Measurements from ENCODE around the gene HCST.
"Not testable (repeated sequence)": the region's sequence is repeated elsewhere in the genome, so short reads cannot be mapped to it uniquely, and the experiment has no call there.

The HCST gene

GRCh38 chr19:35879770-35880317 is 22.5 kb upstream of the HCST start:
- peak; percentile 92 for DNase-seq (ENCODE audit: low spot score)

DNA sequence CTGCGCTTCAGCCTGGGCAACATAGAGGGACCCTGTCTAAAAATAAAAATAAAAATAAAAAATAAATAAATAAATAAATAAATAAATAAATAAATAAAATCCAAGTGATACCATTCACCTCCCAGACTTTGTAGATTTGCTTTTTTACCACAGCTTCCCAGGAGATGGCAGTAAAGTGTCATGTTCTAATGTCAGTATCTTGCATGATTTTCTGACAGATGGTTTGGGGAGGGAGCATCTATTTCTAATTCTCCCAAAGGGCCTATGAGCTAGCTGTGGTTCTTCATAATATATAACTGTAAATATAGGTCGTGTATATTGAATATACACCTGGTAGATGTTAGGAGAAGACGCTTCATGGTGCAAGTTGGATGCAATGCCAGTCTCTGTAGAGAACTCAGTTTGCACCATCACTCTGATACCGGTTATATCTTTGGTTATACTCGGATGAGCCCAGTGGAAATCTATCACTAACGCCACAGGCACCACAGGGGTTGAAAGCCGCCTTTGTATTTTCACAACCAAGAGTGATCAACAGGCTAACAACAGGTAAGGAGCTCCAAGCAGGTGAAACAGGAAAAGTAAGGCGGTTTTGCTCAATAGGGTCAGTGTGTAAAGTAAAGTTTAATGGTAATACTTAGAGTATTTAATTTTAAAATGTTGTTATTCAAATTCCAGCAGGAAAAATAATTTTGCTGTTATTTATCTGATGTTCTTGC is 20.1 kb upstream of the HCST start:
- peak; percentile 77 for DNase-seq (ENCODE audit: low spot score)

DNA sequence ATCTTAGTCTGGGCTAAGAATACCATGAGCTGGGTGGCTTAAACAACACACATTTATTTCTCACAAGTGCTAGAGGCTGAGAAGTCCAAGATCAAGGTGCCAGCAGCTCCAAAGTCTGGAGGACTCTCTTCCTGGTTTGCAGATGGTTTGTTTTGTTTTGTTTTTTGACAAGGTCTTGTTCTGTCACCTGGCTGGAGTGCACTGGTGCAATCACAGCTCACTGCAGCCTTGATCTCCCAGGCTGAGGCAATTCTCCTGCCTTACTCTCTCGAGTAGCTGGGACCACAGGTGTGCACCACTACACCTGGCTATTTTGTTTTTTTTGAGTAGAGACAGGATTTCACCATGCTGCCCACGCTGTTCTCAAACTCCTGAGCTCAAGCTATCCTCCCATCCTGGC is 18.4 kb upstream of the HCST start:
- DNase-seq (ENCODE audit: low spot score) = no peak

DNA sequence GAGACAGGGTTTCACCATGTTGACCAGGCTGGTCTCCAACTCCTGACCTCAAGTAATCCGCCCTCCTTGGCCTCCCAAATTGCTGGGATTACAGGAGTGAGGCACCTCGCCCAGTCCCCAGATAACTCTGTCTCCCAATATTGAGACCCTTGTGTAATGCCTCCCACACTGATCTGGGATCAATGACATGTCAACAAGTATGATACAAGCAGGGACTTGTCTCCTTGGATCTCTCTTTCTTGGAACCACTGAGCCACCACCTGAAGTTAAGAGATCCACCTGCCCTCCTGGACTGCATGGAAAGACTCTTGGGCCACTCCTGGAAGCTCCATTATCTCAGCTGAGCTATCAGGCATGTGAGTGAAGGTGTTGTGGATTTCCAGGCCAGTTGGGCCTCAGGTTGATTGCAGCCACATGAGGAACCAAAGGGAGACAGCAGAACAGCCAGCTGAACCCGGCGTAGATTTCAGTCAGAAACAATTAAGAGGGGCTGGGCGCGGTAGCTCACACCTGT is 17.0 kb upstream of the HCST start:
- no peak for DNase-seq (ENCODE audit: low spot score)

DNA sequence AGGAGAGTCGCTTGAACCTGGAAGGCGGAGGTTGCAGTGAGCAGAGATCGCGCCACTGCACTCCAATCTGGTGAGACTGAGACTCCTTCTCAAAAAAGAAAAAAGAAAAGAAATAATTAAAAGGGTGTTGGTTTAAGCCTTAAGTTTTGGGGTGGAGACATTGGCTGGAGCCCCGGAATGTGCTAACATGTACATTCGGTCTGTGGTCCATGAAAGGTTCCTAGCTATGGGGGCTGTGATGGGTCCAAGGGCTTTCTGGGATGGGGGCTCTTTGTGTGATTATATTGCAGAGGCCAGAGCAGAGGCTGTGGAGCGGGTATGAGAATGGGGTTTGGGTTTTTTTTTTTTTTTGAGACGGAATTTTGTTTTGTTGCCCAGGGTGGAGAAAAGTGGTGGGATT is 16.4 kb upstream of the HCST start:
- no peak for DNase-seq (ENCODE audit: low spot score)

DNA sequence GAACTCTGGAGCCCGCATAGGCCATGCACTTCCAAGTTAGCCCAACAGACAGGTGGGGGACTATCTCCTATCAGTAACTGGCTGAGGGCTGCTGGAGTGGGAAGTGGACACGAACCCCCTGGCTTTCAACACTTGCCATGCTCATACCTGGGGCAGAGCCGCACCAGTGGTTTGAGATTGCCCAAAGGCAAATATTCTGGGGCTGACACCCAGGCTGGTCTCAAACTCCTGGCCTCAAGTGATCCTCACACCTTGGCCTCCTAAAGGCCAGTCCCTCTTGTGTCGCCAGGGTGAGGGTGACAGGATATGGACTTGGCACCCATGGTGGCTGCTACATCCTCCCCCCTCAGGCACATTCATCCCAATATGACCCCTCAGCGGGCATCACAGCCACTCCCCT is 15.1 kb upstream of the HCST start:
- DNase-seq (ENCODE audit: low spot score) = no peak

DNA sequence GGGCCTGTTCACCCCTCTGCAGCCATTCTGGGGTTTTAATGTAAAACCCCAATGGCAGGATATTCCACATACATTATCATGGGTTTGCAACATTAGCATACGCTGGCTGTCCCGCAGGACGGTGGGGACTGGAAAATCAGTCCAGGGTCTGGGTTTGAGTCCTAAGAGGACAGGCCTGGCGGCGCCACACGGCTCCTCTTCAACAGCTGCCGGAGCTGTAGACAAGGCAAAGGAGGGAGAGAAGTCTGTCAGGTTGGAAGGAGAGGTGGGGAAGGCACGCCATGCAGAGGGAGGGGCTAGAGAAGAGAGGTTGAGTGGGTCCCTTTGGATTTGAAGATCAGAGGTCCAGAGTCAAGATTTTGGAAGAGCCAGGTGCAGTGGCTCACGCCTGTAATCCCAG is 13.9 kb upstream of the HCST start:
- no peak for DNase-seq (ENCODE audit: low spot score)

DNA sequence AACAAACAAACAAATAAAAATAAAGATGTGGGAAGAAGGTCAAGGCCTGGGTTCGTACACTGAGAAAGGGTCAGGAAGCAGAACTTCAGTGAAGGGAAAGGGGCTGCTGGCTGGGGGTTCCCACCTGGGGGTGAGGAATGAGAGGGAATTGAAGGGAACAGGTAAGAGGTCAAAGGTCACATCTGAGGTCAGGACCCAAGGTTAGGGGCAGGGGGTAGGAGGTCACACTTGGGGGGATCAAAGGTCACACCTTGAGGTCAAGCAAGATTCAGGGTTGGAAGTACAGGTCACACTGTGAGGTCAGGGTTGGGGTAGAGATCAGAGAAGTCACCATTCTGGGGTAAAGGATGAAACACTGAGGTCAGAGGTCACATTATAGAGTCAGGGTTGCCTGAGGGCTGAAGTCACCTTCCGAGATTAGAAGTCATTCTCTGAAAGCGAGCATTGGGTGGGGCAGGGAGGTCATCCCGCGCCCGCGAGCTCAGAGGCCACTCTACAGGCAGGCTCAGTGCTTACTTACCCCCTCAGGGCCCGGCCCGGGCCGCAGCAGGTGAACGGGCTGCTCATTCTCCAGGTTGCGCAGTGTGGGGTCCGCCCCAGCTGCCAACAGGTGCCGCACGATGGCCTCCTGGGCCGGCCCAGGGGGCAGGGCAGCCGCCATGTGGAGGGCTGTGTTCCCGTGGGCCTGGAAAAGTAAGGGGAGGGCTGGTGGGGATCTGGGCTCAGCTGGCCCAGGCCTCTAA is 12.8 kb upstream of the HCST start:
- DNase-seq (ENCODE audit: low spot score) = no peak

DNA sequence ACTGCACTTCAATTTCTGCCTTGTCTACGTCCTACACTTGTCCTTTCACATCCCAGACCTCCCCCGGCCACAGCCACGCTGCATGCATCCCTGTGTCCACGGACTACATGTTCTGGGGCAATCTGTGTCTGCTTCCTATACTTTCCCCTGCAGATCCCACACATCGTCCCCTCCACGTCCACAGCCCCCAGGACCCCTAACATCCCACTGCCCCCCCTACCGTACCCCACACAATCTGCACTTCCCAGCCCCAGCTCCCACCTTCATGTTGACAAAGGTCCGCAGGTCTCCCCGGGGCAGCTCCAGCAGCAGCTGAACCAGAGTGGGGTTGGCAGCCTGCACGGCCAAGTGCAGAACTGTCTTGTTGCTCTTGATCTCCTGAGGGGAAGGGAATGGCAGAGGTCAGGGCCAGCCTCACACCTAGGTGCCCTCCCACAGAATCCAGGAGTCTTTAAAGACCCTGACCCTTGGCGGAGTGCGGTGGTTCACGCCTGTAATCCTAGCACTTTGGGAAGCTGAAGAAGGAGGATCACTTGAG is 12.1 kb upstream of the HCST start:
- DNase-seq (ENCODE audit: low spot score) = no peak

- DNase-seq (ENCODE audit: low spot score) = not testable (repeated sequence)
Measured at GRCh38 chr19:35891819-35892218, 10.5 kb upstream of the HCST start.

DNA sequence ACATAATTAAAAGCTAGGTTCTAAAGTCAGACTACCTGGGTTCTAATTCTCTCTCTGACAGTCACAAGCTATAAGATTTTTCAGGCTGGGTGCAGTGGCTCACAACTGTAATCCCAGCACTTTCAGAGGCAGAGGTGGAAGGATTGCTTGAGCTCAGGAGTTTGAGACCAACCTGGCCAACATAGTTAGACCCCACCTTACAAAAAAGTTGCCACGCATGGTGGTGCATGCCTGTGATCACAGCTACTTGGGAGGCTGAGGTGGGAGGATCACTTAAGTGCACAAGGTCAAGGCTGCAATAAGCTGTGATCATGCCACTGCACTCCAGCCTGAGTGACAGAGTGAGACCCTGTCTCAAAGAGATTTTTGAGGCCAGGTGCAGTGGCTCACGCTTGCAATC is 8.0 kb upstream of the HCST start:
- DNase-seq (ENCODE audit: low spot score) = no peak

DNA sequence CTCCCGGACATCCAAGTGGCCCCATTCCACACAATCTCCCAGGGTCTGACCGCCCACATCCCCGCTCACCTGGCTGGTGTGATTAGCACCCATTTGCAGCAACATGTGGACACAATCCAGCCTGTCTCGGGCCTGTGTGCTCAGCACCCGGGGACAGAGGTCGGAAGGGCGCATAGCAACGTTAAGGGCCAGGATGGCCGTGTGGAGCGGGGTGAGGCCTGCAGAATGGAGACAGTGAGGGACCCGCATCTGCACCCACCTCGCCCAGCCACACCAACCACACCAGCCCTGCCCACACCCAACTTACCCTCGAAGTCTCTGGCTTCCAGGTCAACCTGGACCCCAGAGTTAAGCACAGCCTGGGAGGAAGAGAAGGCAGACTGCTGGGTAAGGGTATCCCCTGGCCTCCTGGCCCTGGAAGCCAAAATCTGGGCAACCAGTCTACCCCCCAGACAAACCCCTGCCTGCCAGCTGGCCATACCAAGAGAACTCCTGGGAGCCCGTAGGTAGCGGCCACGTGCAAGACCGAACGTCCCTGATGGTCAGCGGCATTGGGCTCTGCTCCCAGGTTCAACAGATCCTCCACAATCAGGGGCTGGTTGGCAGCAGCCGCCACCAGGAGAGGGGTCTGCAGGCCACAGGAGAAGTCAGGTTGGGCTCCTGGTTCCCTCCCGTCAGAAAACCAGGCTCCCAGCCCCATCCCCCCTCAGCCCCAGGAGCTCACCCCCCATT is 6.3 kb upstream of the HCST start:
- DNase-seq (ENCODE audit: low spot score) = no peak

- no peak for DNase-seq (ENCODE audit: low spot score)
Measured at GRCh38 chr19:35896643-35897040, 5.7 kb upstream of the HCST start.

DNA sequence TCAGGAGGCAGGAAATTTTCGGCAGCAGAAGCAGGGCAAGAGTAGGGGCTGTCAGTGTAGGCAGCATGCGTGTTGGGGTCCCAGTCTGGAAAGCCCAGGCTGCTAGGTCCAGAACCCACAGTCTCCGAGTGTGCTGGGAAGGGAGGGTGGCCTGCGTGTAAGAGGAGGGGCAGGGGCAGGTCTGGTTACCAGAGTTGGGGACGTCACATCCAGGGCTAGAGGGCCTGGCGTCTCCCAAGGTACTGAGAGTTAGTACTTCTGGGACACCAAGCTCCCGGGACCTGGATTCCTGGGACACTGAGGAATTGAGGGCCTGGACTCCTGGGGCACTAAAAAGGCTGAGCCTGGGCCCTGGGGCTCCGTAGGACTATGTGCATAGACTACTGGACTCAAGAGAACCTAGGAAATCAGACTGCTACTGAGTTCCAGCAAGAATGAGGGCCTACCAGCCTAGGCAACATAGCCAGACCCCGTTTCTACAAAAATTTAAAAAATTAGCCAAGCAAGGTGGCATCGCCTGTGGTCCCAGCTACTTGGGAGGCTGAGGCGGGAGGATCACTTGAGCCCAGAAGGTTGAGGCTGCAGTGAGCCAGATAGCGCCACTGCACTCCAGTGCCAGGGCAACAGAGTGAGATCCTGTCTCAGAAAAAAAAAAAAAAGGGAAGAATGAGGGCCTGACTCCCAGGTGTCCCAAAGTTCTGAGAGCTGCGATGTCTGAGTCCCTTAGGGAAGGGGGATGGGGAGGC is 4.5 kb upstream of the HCST start:
- no peak for DNase-seq (ENCODE audit: low spot score)

DNA sequence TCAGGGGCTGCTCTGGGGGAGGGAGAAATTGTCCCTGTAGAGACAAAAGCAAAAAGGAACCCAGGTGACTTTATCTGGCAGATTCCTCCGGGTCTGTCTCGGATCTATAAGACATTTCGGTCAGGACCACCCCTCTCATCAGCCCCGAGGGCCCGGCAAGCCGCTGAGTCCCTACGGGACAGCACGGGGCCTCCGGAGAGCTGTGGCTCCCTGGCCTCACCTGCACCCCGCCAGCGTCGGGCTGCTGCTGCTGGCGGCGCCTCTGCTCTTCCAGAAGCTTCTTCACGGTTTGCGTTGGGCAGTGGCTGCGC is 3.9 kb upstream of the HCST start:
- DNase-seq (ENCODE audit: low spot score) = no peak

GRCh38 chr19:35899547-35900214 is 2.6 kb upstream of the HCST start:
- peak; percentile 97 for DNase-seq (ENCODE audit: low spot score)

- DNase-seq (ENCODE audit: low spot score) = no peak
Measured at GRCh38 chr19:35901055-35901644, 1.2 kb upstream of the HCST start.

GRCh38 chr19:35902870-35903475 is 644 bp downstream of the HCST start:
- DNase-seq (ENCODE audit: low spot score) = no peak

- DNase-seq (ENCODE audit: low spot score) = no peak
Measured at GRCh38 chr19:35903550-35904179, 1.3 kb downstream of the HCST start.
